ENCODE results near the gene AFG1L. TPM values are rescaled to one million over a fixed set of nuclear protein-coding genes. Genes with fewer than 3 reads are reported as not detected.
A peak's percentile ranks its signal among the peaks of the same experiment; 100 is the strongest.
"Not testable (repeated sequence)": the region's sequence is repeated elsewhere in the genome, so short reads cannot be mapped to it uniquely, and the experiment has no call there.

The AFG1L gene
- total RNA-seq, 1 donor: 4.0 TPM

DNA sequence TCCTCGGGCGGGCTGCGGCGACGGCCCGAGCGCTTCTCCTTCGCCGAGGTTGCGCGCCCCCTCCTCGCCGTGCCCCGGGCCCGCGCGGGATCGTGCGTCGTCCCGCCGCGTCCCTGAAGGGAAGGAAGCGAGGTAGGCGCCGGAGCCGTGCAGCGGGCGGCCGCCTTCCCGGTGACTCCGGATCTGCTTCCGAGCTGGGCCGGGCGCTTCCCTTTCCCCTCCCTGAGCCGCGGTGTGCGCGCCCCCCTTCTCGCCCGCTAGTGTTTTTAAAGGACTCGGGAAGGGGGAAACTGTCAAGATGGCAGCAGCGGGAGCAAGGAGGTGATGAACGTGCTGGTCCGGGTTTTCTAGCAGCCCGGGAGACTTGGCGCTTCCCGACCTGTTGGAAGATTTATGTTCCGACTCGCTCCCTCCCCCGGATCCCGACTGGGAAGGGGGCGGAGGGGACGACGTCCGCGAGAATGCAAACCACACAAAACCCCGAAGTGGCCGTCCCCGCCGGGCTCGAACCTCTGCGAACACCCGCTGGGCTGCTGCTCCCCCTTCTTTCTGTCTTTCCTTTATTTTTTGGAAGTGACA is 265.1 kb downstream of the AFG1L start:
- TF ChIP-seq, protein P1, sequence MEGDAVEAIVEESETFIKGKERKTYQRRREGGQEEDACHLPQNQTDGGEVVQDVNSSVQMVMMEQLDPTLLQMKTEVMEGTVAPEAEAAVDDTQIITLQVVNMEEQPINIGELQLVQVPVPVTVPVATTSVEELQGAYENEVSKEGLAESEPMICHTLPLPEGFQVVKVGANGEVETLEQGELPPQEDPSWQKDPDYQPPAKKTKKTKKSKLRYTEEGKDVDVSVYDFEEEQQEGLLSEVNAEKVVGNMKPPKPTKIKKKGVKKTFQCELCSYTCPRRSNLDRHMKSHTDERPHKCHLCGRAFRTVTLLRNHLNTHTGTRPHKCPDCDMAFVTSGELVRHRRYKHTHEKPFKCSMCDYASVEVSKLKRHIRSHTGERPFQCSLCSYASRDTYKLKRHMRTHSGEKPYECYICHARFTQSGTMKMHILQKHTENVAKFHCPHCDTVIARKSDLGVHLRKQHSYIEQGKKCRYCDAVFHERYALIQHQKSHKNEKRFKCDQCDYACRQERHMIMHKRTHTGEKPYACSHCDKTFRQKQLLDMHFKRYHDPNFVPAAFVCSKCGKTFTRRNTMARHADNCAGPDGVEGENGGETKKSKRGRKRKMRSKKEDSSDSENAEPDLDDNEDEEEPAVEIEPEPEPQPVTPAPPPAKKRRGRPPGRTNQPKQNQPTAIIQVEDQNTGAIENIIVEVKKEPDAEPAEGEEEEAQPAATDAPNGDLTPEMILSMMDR (IDR thresholded peaks at IDR 0.05; ENCODE audit: extremely low read depth, low read depth, low read length): no peak
- H4K20me1 ChIP-seq (ENCODE audit: insufficient read depth, low read length): peaks cover 16% of the 10 kb centered on the region
- peak overlapping the region; percentile 81 for H3K27ac ChIP-seq (ENCODE audit: low read depth, low read length)
- H3K79me2 ChIP-seq (ENCODE audit: insufficient read depth, low read length): peaks cover 27% of the 10 kb centered on the region
- H3K4me1 ChIP-seq (ENCODE audit: insufficient read depth, low read length): peaks cover 25% of the 10 kb centered on the region
- H3K36me3 ChIP-seq (ENCODE audit: insufficient read depth, low read length): no peaks in the 10 kb centered on the region
- no peaks in the 10 kb centered on the region for H3K9me3 ChIP-seq (ENCODE audit: low read depth, low read length)
- peak overlapping the region; percentile 97 for H3K4me3 ChIP-seq (ENCODE audit: insufficient read depth, low read length)
- H3K27me3 ChIP-seq (ENCODE audit: insufficient read depth, low read length): no peaks in the 10 kb centered on the region
- peak overlapping the region; percentile 85 for H3K4me2 ChIP-seq (ENCODE audit: insufficient read depth, low read length)
- peak; percentile 88 for DNase-seq (ENCODE audit: insufficient read length, low spot score, missing footprints)
- peak overlapping the region; percentile 51 for H2AFZ ChIP-seq (ENCODE audit: low read length)

- Histone ChIP-seq H3K36me3 (ENCODE audit: insufficient read depth, low read length) (no peaks in the 10 kb centered on the region), H3K27ac (ENCODE audit: low read depth, low read length) (peak within 1 kb of the TSS; percentile 87), H3K4me2 (ENCODE audit: insufficient read depth, low read length) (peak within 1 kb of the TSS; percentile 89), H3K9me3 (ENCODE audit: low read depth, low read length) (no peaks in the 10 kb centered on the region), H3K27me3 (ENCODE audit: insufficient read depth, low read length) (no peaks in the 10 kb centered on the region), H3K79me2 (ENCODE audit: insufficient read depth, low read length) (peaks cover 33% of the 10 kb centered on the region), H3K4me1 (ENCODE audit: insufficient read depth, low read length) (peaks cover 32% of the 10 kb centered on the region), H4K20me1 (ENCODE audit: insufficient read depth, low read length) (peaks cover 20% of the 10 kb centered on the region), H2AFZ (ENCODE audit: low read length) (peak within 1 kb of the TSS; percentile 51), H3K4me3 (ENCODE audit: insufficient read depth, low read length) (peak within 1 kb of the TSS; percentile 97)
- peak; percentile 99 for DNase-seq (ENCODE audit: insufficient read length, low spot score, missing footprints)
- TF ChIP-seq, protein P1 (IDR thresholded peaks at IDR 0.05; ENCODE audit: extremely low read depth, low read depth, low read length): no peak
These were observed 265.8 kb downstream of the AFG1L start, which contains the start of gene FOXO3 for GRCh38 chr6:108560463-108561308. FOXO3 (plus strand) TSS chr6:108560917; CDS start chr6:108561209, 292 bp downstream.

DNA sequence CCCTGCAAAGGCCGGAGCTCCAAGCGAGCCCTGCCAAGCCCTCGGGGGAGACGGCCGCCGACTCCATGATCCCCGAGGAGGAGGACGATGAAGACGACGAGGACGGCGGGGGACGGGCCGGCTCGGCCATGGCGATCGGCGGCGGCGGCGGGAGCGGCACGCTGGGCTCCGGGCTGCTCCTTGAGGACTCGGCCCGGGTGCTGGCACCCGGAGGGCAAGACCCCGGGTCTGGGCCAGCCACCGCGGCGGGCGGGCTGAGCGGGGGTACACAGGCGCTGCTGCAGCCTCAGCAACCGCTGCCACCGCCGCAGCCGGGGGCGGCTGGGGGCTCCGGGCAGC is 266.4 kb downstream of the AFG1L start:
- Histone ChIP-seq H4K20me1 (ENCODE audit: insufficient read depth, low read length) (peaks cover 20% of the 10 kb centered on the region), H3K79me2 (ENCODE audit: insufficient read depth, low read length) (peaks cover 33% of the 10 kb centered on the region), H3K27ac (ENCODE audit: low read depth, low read length) (peak overlapping the region; percentile 87), H3K4me2 (ENCODE audit: insufficient read depth, low read length) (peak overlapping the region; percentile 89), H3K4me1 (ENCODE audit: insufficient read depth, low read length) (peaks cover 37% of the 10 kb centered on the region), H3K4me3 (ENCODE audit: insufficient read depth, low read length) (peak overlapping the region; percentile 97)
- H2AFZ ChIP-seq (ENCODE audit: low read length); H3K9me3 ChIP-seq (ENCODE audit: low read depth, low read length); H3K36me3 ChIP-seq (ENCODE audit: insufficient read depth, low read length); H3K27me3 ChIP-seq (ENCODE audit: insufficient read depth, low read length); DNase-seq (ENCODE audit: insufficient read length, low spot score, missing footprints): not testable (repeated sequence)

DNA sequence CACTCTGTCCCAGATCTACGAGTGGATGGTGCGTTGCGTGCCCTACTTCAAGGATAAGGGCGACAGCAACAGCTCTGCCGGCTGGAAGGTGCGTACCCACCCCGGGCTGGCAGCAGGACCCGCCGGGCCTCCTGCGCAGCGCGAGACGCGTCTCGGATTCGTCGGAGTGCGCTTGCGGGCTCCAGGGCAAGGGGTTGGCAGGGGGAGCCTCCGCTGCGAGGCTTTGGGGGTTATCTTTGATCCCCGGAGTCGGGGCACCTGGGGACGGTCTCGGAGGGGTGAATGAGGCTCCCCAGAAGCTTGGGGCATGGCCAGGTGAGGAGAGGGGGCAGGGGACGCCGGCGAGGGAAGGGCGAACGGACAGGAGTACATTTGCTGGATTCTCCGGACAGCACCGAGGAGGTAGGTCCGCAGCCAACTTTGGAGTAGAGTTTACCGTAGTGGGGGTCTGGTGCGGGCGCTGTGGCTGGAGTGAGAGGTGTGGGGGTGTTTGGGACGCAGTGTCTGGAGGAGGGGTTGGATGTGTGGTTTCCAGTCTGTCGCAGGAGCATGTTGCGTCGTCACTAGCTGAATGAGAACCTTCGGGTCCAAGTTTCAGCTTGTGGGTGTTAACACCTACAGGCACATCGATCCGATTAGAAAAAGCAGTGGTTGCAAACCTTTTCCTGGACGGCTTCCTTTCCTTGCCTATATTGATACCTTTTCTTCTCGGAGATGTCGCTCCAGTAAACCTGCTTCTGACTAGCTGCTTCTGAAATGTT is 267.1 kb downstream of the AFG1L start:
- Histone ChIP-seq H3K27ac (ENCODE audit: low read depth, low read length) (peak overlapping the region; percentile 87), H2AFZ (ENCODE audit: low read length) (peak overlapping the region; percentile 32)
- peak; percentile 89 for DNase-seq (ENCODE audit: insufficient read length, low spot score, missing footprints)

More for the DNA sequence above, 267.1 kb downstream of the AFG1L start:
- Histone ChIP-seq H3K4me1 (ENCODE audit: insufficient read depth, low read length) (peaks cover 42% of the 10 kb centered on the region), H3K4me2 (ENCODE audit: insufficient read depth, low read length) (peak overlapping the region; percentile 89), H3K4me3 (ENCODE audit: insufficient read depth, low read length) (peak overlapping the region; percentile 97), H3K36me3 (ENCODE audit: insufficient read depth, low read length) (peaks cover 2% of the 10 kb centered on the region), H3K27me3 (ENCODE audit: insufficient read depth, low read length) (no peaks in the 10 kb centered on the region), H4K20me1 (ENCODE audit: insufficient read depth, low read length) (peaks cover 24% of the 10 kb centered on the region), H3K79me2 (ENCODE audit: insufficient read depth, low read length) (peaks cover 40% of the 10 kb centered on the region), H3K9me3 (ENCODE audit: low read depth, low read length) (no peaks in the 10 kb centered on the region)
- TF ChIP-seq, protein P1 (IDR thresholded peaks at IDR 0.05; ENCODE audit: extremely low read depth, low read depth, low read length): no peak
